ENCODE results near the gene SPTBN5.

The SPTBN5 gene

GRCh38 chr15:41804916-41805666, 88.8 kb downstream of the SPTBN5 start:
- no peak for DNase-seq (ENCODE audit: low read depth in 2 of 2)

DNA sequence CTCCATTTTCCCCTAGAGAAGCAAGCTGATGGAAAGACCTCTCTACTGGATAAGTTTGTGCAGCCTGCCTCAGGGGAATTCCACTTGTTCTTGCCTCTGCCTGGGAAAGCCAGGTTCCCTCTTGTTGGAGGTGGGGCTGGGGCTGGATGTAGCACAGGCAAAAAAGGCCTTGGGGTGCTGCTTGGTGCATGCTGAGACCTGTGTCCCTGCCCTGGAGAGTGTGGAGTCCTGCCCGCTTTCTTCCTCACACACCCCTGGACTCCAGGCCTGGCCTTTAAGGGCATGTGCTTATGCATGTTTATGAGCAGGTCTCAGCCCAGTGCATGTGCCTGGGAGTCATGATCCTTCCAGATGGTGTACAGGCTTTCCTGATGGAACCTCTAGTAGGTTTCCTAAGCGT, 89.5 kb downstream of the SPTBN5 start:
- no peak for DNase-seq (ENCODE audit: low read depth in 2 of 2)

GRCh38 chr15:41801850-41802455, 91.9 kb downstream of the SPTBN5 start:
- DNase-seq (ENCODE audit: low read depth in 2 of 2), result no peak

DNA sequence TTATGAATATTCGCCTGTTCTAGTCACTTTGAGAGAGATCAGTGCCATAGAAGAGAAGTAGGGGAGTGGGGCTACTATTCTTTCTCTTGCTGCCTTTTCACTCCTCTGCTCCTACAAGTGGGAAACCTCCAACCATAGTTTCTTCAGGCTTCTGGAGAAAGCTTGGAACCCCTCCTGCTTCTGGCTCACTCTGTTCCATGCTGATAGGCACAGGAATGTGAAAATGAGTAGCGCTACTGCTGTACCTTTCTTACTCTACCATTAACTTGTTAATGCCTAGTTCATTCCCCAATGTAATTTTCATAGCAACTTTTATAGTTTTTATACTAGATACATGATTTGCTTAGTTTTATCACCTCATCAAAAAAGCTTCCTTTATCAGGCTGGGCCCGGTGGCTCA, 92.7 kb downstream of the SPTBN5 start:
- DNase-seq (ENCODE audit: low read depth in 2 of 2), result no peak

GRCh38 chr15:41799488-41799805, 94.4 kb downstream of the SPTBN5 start:
- no peak for DNase-seq (ENCODE audit: low read depth in 2 of 2)

DNA sequence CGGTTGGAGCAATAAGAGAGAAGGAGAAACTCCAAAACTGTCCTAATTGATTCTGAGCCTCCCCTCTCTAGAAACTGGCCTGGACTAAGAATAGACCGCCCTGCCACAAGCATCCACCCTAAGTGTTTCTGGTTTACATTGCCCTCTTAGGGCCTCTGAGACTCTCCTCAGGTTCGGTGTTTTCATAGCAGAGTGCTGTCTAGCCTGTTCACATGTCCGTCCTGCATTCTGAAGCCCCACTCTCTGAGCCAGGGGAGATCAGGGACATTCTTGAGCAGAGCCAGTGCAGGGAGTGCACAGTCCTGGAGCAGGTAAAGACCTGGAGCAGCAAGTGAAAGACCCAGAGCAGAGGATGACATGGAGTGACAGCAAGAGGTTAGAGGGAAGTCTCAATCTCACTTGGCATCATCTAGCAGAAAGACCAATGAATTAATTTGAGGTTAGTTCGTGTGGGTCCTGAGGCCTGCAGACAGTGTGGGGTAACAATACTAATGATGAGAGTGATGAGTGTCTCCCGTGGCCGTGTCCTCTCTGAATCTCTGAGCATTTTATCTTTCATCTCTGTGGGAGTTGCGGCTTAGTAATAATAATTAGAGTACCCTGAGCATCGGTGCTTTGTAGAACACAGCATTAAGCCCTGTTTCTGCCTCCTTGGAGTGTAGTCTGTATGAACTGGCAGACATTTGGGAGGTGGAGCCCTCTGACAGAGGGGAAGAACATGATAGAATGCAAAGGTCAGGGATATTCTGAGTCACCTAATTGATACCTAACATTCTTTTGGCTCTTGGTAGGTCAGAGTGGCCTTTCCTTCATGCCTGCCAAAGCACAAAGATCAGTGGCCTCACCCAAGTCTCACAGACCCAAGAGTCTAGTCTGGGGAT, 95.0 kb downstream of the SPTBN5 start:
- no peak for DNase-seq (ENCODE audit: low read depth in 2 of 2)
